ENCODE results near the gene PPP1R12A.

Gene PPP1R12A

DNA sequence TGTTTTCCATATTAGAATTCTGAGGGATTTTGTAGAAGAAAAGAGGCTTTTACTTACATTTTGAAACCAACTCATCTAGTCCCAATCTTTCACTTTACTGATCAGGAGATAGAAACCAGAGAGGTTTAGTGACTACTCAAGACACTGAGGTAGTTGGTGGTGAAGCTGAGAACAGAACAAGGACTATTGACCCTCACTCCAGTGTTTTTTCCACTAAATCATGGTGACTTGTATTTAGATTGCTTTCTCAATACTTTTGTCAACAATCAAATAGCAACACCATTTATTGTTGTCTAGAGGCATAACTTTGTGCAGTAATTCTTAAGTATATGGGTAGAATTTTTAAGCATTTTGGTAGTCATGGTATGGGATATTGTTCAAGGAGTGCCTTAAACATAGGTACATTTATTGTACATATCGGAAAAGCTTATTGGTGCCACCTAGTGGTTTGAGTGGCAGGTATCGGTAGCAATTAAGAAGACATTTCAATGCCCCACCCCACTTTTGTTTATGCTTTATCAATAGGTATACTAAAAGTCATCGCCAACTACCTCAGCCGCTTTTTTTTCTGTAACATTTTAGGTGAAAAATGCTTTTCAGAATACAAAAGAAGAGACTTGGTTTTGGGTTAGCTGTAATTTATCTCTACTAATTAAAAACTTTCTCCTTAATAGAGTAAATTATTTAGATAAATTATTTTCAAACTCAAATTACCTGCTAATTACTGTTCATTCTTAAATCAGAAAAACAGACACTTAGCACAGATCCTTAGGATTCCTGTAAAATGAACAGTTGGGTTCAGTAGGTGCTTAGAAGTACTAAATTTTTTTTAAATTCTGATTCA, 196.8 kb downstream of the PPP1R12A start:
- H3K4me3 Mint-ChIP-seq, result no peak overlapping the region
- no peaks in the 10 kb centered on the region for H3K36me3 Mint-ChIP-seq
- H3K27me3 Mint-ChIP-seq, result peaks cover 8% of the 10 kb centered on the region
- H3K9me3 Mint-ChIP-seq, result no peaks in the 10 kb centered on the region
- H3K4me1 Mint-ChIP-seq, result no peaks in the 10 kb centered on the region
- no peak overlapping the region for H3K27ac Mint-ChIP-seq

DNA sequence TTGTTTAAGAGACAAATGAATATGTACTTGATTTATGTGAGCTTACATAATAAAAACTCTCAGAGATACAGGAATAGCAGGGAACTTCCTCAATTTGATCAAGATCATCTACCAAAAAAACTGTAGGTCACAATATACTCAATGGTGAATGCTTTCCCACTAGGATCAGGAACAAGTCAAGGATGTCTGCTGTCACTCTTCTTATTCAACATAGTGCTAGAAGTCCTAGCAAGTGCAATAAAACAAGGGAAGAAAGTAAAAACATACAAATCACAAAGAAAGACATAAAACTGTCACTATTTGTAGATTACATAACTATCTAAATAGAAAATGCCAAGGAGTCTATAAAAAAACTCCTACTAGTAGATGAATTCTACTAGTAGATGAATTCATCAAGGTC, 202.3 kb downstream of the PPP1R12A start:
- H3K27me3 Mint-ChIP-seq, result peaks cover 13% of the 10 kb centered on the region
- no peak overlapping the region for H3K27ac Mint-ChIP-seq
- H3K4me1 Mint-ChIP-seq, result no peaks in the 10 kb centered on the region
- H3K36me3 Mint-ChIP-seq, result peaks cover 1% of the 10 kb centered on the region
- H3K4me3 Mint-ChIP-seq, result no peak overlapping the region
- H3K9me3 Mint-ChIP-seq, result peaks cover 5% of the 10 kb centered on the region

GRCh38 chr12:79725987-79726386, 208.9 kb downstream of the PPP1R12A start:
- no peaks in the 10 kb centered on the region for H3K4me1 Mint-ChIP-seq

More at GRCh38 chr12:79725987-79726386, 208.9 kb downstream of the PPP1R12A start:
- Mint-ChIP-seq H3K27me3 (peaks cover 18% of the 10 kb centered on the region), H3K27ac (no peak overlapping the region), H3K4me3 (no peak overlapping the region), H3K9me3 (peaks cover 5% of the 10 kb centered on the region), H3K36me3 (peaks cover 1% of the 10 kb centered on the region)

Measured in activated naive CD4-positive, alpha-beta T cell treated with anti-CD3 and anti-CD28 coated beads, Interleukin-2, amount 50 U/mL, for 24 hours (primary cell).